Chondrocyte (in vitro differentiated cells): Measurements from ENCODE around the gene TFAP2E. TPM values are rescaled to one million over a fixed set of nuclear protein-coding genes. Genes with fewer than 3 reads are reported as not detected.

Experiments
- DNase-seq: peaks from one replicate; pipeline ENCODE4 v3.0.0; 2021; ENCODE audit warnings: mixed read lengths, low spot score
- H3K27ac Mint-ChIP-seq: one replicate; pipeline ENCODE4 v1.8.0; 2021; ENCODE audit warnings: mild to moderate bottlenecking, moderate library complexity, mixed read lengths; ENCODE audit not compliant: unreplicated experiment
- H3K27me3 Mint-ChIP-seq: 2 replicates; pipeline ENCODE4 v1.8.0; 2021; ENCODE audit warnings: low read depth, mixed read lengths
- H3K36me3 Mint-ChIP-seq: 2 replicates; pipeline ENCODE4 v1.8.0; 2021; ENCODE audit warnings: low read depth, mixed read lengths
- H3K4me1 Mint-ChIP-seq: 2 replicates; pipeline ENCODE4 v1.8.0; 2021; ENCODE audit warnings: low read depth, mild to moderate bottlenecking, mixed read lengths
- H3K4me3 Mint-ChIP-seq: one replicate; pipeline ENCODE4 v1.8.0; 2021; ENCODE audit warnings: mild to moderate bottlenecking, moderate library complexity, mixed read lengths; ENCODE audit not compliant: unreplicated experiment
- H3K9me3 Mint-ChIP-seq: 2 replicates; pipeline ENCODE4 v1.8.0; 2021; ENCODE audit warnings: low read depth, mixed read lengths
- CTCF ChIP-seq: fragments of 200-600 bp; sonication (generic); IDR thresholded peaks from 2 replicates; pipeline ENCODE4 v1.5.0; 2021; ENCODE audit warnings: antibody characterized with exemption, mild to moderate bottlenecking, moderate library complexity
- total RNA-seq: library from RNA; stranded (reverse); gene quantifications from 3 replicates; pipeline ENCODE4 v1.2.1, GENCODE V29; 2021

TFAP2E gene
- total RNA-seq, 1 donor from 2014 or later, result 0.97 TPM

DNA sequence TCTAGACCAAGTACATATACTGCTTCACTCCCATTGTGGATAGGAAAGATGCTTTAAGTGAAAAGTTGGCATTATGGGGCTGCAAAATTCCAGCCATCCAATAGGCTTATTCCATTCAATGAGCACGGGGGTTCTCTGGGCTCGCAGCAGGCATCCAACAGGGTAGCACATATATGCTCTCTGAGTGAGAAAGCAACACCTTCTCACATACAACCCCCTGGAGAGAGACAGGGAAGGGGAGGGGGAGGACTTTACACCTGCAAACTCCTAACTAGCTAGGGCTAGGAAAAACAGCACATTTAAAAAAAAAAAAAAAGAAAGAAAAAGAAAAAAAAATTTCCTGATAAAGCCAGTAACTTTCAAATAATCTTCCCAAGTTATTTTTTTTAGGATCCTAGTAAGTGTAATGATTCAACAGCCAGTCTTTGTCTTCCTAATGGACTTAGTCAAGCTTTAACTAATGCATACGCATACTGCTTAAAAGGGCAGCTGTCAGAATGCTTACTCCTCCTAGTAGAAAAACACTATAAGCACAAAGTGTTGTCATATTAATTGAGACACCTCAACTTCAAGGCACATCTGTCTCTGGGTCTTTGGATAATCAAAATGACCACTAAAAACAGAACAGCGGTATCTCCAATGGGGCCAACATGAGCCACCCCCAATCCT, 49.5 kb downstream of the TFAP2E start:
- no peaks in the 10 kb centered on the region for H3K9me3 Mint-ChIP-seq
- no peak for TF ChIP-seq CTCF

DNA sequence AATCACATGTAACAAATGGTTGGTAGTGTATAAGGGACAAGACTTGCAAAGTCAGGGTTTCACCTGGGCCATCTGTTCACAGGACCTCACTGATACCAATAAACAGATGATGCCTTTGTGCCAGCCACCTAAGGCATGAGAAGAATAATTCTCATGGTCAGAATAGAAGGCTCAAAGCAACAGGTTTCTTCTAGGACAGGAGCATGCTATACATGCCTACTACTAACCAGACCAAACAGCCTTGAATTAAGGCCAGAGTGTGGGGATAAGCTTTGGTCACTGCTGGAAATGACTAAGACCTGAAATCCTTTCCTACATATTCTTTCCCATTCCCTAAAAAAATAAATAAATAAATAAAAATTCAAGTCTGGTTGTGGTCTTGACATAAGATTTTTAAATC, 50.7 kb downstream of the TFAP2E start:
- H3K27ac Mint-ChIP-seq, result no peak overlapping the region
- H3K4me1 Mint-ChIP-seq, result peaks cover under 1% of the 10 kb centered on the region
- no peak for DNase-seq
- H3K4me3 Mint-ChIP-seq, result no peak overlapping the region
- no peaks in the 10 kb centered on the region for H3K9me3 Mint-ChIP-seq
- TF ChIP-seq CTCF, result no peak
- peaks cover 3% of the 10 kb centered on the region for H3K36me3 Mint-ChIP-seq
- H3K27me3 Mint-ChIP-seq, result no peaks in the 10 kb centered on the region

More for the DNA sequence above, 49.5 kb downstream of the TFAP2E start:
- no peaks in the 10 kb centered on the region for H3K4me1 Mint-ChIP-seq
- H3K27me3 Mint-ChIP-seq, result no peaks in the 10 kb centered on the region
- peaks cover 9% of the 10 kb centered on the region for H3K36me3 Mint-ChIP-seq
- H3K4me3 Mint-ChIP-seq, result no peak overlapping the region
- no peak for DNase-seq
- H3K27ac Mint-ChIP-seq, result no peak overlapping the region

DNA sequence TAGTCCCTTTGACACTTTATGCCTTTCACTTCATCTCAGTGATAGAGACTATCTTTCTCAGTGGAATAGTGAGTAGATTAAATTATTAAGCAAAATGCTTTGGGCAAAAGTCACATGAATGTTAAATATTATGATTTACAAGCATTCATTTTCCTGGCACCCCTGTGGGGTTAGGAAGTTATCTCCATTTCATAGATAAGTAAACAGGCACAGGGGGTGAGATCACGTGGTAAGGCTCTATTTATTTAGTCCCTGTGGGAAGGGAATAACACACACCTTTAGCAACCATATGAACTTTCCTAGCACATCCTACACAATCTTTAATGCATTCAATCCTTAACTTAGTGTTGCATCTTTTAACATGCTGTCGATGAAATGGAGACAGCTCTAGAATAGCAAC, 55.9 kb downstream of the TFAP2E start:
- TF ChIP-seq CTCF, result no peak
- Mint-ChIP-seq H3K9me3 (no peaks in the 10 kb centered on the region), H3K4me1 (peaks cover 13% of the 10 kb centered on the region), H3K36me3 (peaks cover 17% of the 10 kb centered on the region), H3K4me3 (no peak overlapping the region), H3K27ac (no peak overlapping the region), H3K27me3 (no peaks in the 10 kb centered on the region)
- no peak for DNase-seq

- Mint-ChIP-seq H3K27me3 (no peaks in the 10 kb centered on the region), H3K27ac (peak overlapping the region; percentile 59), H3K36me3 (peaks cover 20% of the 10 kb centered on the region), H3K4me3 (no peak overlapping the region), H3K4me1 (peaks cover 19% of the 10 kb centered on the region), H3K9me3 (no peaks in the 10 kb centered on the region)
- no peak for DNase-seq
- no peak for TF ChIP-seq CTCF
These were observed 58.3 kb downstream of the TFAP2E start for GRCh38 chr1:35631396-35631795.

DNA sequence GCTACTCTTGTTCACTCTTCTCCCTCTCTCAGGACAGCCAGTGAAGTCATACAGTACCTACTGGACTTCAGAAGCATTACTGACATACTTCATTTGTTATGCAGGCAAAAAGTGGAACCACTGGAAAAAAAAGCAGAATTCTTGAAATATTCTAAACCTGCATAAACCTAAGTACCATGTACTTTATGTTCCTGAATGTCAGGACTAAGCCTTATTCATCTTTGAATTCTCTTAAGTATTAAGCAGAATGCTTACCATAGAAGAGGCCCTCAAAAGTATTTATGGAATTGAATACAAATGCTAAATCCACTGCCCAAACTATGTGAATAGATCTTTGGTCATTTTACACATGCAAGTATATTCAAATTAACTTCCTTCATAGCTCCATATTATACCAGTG, 60.4 kb downstream of the TFAP2E start:
- Mint-ChIP-seq H3K27me3 (no peaks in the 10 kb centered on the region), H3K36me3 (peaks cover 16% of the 10 kb centered on the region), H3K9me3 (no peaks in the 10 kb centered on the region), H3K4me3 (no peak overlapping the region), H3K27ac (peak overlapping the region; percentile 36), H3K4me1 (peaks cover 35% of the 10 kb centered on the region)
- no peak for TF ChIP-seq CTCF
- no peak for DNase-seq
